ENCODE data around the gene SLFN5.

Gene SLFN5

DNA sequence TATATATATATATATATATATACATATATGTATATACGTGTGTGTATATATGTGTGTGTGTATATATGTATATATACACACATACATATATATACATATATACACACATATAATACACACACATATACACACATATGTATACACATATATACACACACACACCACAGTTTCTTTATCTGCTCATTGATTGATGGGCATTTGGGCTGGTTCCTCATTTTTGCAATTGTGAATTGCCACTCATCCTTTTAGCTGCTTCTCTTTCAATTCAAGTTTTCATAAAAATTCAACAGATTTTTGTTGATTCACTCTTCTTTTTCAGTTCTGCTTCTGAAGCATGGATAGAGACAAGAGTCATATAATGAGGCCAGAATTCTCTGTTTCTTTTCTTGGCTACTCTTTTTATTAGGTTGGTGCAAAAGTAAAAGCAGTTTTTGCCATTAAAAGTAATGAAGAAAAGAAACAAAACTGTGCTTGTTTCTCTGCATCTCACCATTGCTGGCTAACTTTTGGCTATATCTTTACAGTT lies 44.5 kb downstream of the SLFN5 start:
- no peaks in the 10 kb centered on the region for H3K36me3 ChIP-seq (ENCODE audit: insufficient read depth, low read length)
- H3K4me2 ChIP-seq (ENCODE audit: insufficient read depth, low read length) = no peak overlapping the region
- TF ChIP-seq, protein P1, sequence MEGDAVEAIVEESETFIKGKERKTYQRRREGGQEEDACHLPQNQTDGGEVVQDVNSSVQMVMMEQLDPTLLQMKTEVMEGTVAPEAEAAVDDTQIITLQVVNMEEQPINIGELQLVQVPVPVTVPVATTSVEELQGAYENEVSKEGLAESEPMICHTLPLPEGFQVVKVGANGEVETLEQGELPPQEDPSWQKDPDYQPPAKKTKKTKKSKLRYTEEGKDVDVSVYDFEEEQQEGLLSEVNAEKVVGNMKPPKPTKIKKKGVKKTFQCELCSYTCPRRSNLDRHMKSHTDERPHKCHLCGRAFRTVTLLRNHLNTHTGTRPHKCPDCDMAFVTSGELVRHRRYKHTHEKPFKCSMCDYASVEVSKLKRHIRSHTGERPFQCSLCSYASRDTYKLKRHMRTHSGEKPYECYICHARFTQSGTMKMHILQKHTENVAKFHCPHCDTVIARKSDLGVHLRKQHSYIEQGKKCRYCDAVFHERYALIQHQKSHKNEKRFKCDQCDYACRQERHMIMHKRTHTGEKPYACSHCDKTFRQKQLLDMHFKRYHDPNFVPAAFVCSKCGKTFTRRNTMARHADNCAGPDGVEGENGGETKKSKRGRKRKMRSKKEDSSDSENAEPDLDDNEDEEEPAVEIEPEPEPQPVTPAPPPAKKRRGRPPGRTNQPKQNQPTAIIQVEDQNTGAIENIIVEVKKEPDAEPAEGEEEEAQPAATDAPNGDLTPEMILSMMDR (IDR thresholded peaks at IDR 0.05; ENCODE audit: borderline replicate concordance, extremely low read depth, low read length, poor library complexity, severe bottlenecking) = no peak
- TF ChIP-seq EZH2 (IDR thresholded peaks at IDR 0.05; ENCODE audit: borderline replicate concordance, low read depth, low read length, severe bottlenecking) = no peak
- no peak overlapping the region for H2AFZ ChIP-seq (ENCODE audit: low read depth, low read length)
- DNase-seq (no peak), ATAC-seq (ENCODE audit: insufficient read depth, low read depth) (no peak)
- H4K20me1 ChIP-seq (ENCODE audit: insufficient read depth, low read length) = no peaks in the 10 kb centered on the region
- no peaks in the 10 kb centered on the region for H3K79me2 ChIP-seq (ENCODE audit: insufficient read depth, low read length)
- no peak overlapping the region for H3K4me3 ChIP-seq (ENCODE audit: low read depth in 1 of 2, low read length in 2 of 2)
- no peak overlapping the region for H3K27ac ChIP-seq (ENCODE audit: low read length)
- H3K27me3 ChIP-seq (ENCODE audit: insufficient read depth, low read length, poor library complexity) = no peaks in the 10 kb centered on the region
- no peaks in the 10 kb centered on the region for H3K9me3 ChIP-seq (ENCODE audit: insufficient read depth, low read length, severe bottlenecking)
- H3K9ac ChIP-seq (ENCODE audit: low read depth, low read length) = no peak overlapping the region
- H3K4me1 ChIP-seq (ENCODE audit: insufficient read depth, low read length) = peaks cover 9% of the 10 kb centered on the region

DNA sequence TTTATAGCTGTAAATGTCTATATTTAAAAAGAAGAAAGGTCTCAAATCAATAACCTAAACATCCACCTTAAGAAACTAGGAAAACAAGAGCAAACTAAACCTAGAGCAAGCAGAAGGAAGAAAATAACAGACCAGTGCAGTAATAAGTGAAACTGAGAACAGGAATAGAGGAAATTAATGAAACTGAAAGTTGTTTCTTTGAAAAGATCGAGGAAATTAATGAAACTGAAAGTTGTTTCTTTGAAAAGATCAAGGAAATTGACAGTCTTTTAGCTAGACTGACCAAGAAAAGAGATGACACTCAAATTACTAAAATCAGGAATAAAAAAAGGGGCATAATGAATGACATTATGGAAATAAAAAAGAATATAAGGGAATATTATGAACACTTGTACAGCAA lies 46.4 kb downstream of the SLFN5 start:
- ATAC-seq (ENCODE audit: insufficient read depth, low read depth) (peak; percentile 19; the same call in 1 of the 3 replicates), DNase-seq (no peak)
- no peaks in the 10 kb centered on the region for H4K20me1 ChIP-seq (ENCODE audit: insufficient read depth, low read length)
- H3K4me3 ChIP-seq (ENCODE audit: low read depth in 1 of 2, low read length in 2 of 2) = peak overlapping the region in 1 of 2 experiments; percentile 8; a peak in 1 of 4 replicates
- TF ChIP-seq EZH2 (IDR thresholded peaks at IDR 0.05; ENCODE audit: borderline replicate concordance, low read depth, low read length, severe bottlenecking) = no peak
- TF ChIP-seq, protein P1 (IDR thresholded peaks at IDR 0.05; ENCODE audit: borderline replicate concordance, extremely low read depth, low read length, poor library complexity, severe bottlenecking) = no peak
- no peaks in the 10 kb centered on the region for H3K79me2 ChIP-seq (ENCODE audit: insufficient read depth, low read length)
- H3K36me3 ChIP-seq (ENCODE audit: insufficient read depth, low read length) = no peaks in the 10 kb centered on the region
- peaks cover 9% of the 10 kb centered on the region for H3K4me1 ChIP-seq (ENCODE audit: insufficient read depth, low read length)
- H3K4me2 ChIP-seq (ENCODE audit: insufficient read depth, low read length) = peak overlapping the region; percentile 50
- H3K27me3 ChIP-seq (ENCODE audit: insufficient read depth, low read length, poor library complexity) = no peaks in the 10 kb centered on the region
- 0 out of 2 replicates have a peak overlapping the region, but pooled peaks have one; percentile 14 for H3K9ac ChIP-seq (ENCODE audit: low read depth, low read length)
- peak overlapping the region; percentile 61 for H2AFZ ChIP-seq (ENCODE audit: low read depth, low read length)
- H3K27ac ChIP-seq (ENCODE audit: low read length) = peak overlapping the region; percentile 49; the same call in 1 of the 2 replicates
- no peaks in the 10 kb centered on the region for H3K9me3 ChIP-seq (ENCODE audit: insufficient read depth, low read length, severe bottlenecking)

- H3K27ac ChIP-seq (ENCODE audit: low read length) = no peak overlapping the region
- no peak overlapping the region for H2AFZ ChIP-seq (ENCODE audit: low read depth, low read length)
- H3K79me2 ChIP-seq (ENCODE audit: insufficient read depth, low read length) = no peaks in the 10 kb centered on the region
- no peaks in the 10 kb centered on the region for H3K36me3 ChIP-seq (ENCODE audit: insufficient read depth, low read length)
- no peaks in the 10 kb centered on the region for H3K27me3 ChIP-seq (ENCODE audit: insufficient read depth, low read length, poor library complexity)
- DNase-seq (no peak), ATAC-seq (ENCODE audit: insufficient read depth, low read depth) (no peak)
- H3K9me3 ChIP-seq (ENCODE audit: insufficient read depth, low read length, severe bottlenecking) = peaks cover 6% of the 10 kb centered on the region
- no peak overlapping the region for H3K4me3 ChIP-seq (ENCODE audit: low read depth in 1 of 2, low read length in 2 of 2)
- H3K4me1 ChIP-seq (ENCODE audit: insufficient read depth, low read length) = peaks cover 9% of the 10 kb centered on the region
- no peak overlapping the region for H3K4me2 ChIP-seq (ENCODE audit: insufficient read depth, low read length)
- no peak overlapping the region for H3K9ac ChIP-seq (ENCODE audit: low read depth, low read length)
- no peak for TF ChIP-seq EZH2 (IDR thresholded peaks at IDR 0.05; ENCODE audit: borderline replicate concordance, low read depth, low read length, severe bottlenecking)
- TF ChIP-seq, protein P1 (IDR thresholded peaks at IDR 0.05; ENCODE audit: borderline replicate concordance, extremely low read depth, low read length, poor library complexity, severe bottlenecking) = no peak
- H4K20me1 ChIP-seq (ENCODE audit: insufficient read depth, low read length) = no peaks in the 10 kb centered on the region
These were observed 48.9 kb downstream of the SLFN5 start for GRCh38 chr17:35291802-35292201.

Measured in DND-41 (cell line).